Measurements from ENCODE around the gene MAP3K6. TPM values are rescaled to one million over a fixed set of nuclear protein-coding genes. Genes with fewer than 3 reads are reported as not detected.

MAP3K6 gene
- total and polyA plus RNA-seq, 8 donors = 11.8 to 83.3 (median 16.2) TPM

DNA sequence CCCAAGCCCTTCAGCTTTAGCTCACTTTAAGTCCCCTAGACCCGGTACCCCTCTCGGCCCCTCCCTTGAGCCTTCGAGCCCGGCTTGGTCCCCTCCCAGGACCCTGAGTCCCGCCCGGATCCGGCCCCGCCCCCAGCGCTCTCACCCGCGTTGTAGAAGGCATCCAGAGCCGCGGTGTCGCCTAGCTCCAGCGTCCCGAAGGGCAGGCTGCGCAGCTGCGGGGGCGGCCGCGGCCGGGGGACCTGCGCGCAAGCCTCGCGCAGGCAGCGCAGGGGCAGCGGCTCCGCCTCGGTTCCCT is 699 bp downstream of the MAP3K6 start:
- H3K4me1 ChIP-seq = peaks cover 23 to 58% of the 10 kb centered on the region in 2 donors
- TF ChIP-seq, protein P1, sequence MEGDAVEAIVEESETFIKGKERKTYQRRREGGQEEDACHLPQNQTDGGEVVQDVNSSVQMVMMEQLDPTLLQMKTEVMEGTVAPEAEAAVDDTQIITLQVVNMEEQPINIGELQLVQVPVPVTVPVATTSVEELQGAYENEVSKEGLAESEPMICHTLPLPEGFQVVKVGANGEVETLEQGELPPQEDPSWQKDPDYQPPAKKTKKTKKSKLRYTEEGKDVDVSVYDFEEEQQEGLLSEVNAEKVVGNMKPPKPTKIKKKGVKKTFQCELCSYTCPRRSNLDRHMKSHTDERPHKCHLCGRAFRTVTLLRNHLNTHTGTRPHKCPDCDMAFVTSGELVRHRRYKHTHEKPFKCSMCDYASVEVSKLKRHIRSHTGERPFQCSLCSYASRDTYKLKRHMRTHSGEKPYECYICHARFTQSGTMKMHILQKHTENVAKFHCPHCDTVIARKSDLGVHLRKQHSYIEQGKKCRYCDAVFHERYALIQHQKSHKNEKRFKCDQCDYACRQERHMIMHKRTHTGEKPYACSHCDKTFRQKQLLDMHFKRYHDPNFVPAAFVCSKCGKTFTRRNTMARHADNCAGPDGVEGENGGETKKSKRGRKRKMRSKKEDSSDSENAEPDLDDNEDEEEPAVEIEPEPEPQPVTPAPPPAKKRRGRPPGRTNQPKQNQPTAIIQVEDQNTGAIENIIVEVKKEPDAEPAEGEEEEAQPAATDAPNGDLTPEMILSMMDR (IDR thresholded peaks at IDR 0.05) = no peak
- intact Hi-C loops (cut with DNase I) = no loop called here
- H3K36me3 ChIP-seq = peaks cover 0 to 39% of the 10 kb centered on the region in 2 donors
- DNase-seq (peak; percentile 77 to 96 (median 88)), ATAC-seq (peak; percentile 67)
- H3K27ac ChIP-seq = peak overlapping the region; percentile 91 to 98
- peak overlapping the region; percentile 67 to 74 for H3K4me3 ChIP-seq
- no peaks in the 10 kb centered on the region for H3K9me3 ChIP-seq
- H3K27me3 ChIP-seq = peaks cover 0 to 7% of the 10 kb centered on the region in 2 donors

DNA sequence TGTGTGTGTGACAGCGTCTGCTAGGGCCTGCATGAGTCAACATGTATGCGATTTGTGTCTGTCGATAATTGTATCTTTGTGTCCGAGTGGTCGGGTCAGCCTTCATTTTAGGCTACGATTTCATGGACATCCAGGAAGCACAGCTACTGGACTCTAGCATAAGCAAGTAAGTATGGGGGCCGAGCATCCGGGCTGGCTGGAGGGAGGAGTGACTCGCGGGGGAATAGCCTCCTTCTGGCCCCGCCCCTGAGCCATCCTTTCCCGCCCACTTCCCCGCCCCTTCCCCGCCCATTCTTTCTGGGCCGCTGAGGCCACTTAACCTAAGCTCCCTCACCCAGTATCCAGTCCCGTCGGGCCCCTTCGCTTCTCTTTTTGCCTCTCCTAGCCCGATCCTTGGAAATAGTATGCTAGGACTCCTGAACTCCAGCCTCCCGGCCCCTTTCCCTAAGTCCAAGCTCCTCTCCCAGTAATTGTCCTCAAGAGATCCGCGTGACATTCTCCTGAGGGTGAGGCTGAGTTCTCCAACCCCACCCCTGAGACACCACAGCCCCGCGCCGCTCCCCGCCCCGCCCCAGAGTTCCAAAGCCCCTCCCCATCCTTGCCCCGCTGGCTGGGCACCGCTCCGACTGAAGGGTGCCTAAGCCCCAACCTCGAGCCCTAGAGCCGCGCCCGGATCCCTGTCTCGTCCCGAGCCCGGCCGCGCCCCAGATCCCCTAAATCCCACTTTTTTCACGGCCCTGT is 1.2 kb downstream of the MAP3K6 start:
- TF ChIP-seq, protein P1 (IDR thresholded peaks at IDR 0.05) = no peak
- H3K9me3 ChIP-seq = no peaks in the 10 kb centered on the region
- H3K27ac ChIP-seq = peak overlapping the region; percentile 91 to 98
- H3K36me3 ChIP-seq = peaks cover 0 to 45% of the 10 kb centered on the region in 2 donors
- ATAC-seq (peak; percentile 82), DNase-seq (peak; percentile 87 to 94 (median 92))
- intact Hi-C loops (cut with DNase I) = no loop called here
- peaks cover 0 to 7% of the 10 kb centered on the region in 2 donors for H3K27me3 ChIP-seq
- peaks cover 23 to 63% of the 10 kb centered on the region in 2 donors for H3K4me1 ChIP-seq
- peak overlapping the region; percentile 67 to 74 for H3K4me3 ChIP-seq

DNA sequence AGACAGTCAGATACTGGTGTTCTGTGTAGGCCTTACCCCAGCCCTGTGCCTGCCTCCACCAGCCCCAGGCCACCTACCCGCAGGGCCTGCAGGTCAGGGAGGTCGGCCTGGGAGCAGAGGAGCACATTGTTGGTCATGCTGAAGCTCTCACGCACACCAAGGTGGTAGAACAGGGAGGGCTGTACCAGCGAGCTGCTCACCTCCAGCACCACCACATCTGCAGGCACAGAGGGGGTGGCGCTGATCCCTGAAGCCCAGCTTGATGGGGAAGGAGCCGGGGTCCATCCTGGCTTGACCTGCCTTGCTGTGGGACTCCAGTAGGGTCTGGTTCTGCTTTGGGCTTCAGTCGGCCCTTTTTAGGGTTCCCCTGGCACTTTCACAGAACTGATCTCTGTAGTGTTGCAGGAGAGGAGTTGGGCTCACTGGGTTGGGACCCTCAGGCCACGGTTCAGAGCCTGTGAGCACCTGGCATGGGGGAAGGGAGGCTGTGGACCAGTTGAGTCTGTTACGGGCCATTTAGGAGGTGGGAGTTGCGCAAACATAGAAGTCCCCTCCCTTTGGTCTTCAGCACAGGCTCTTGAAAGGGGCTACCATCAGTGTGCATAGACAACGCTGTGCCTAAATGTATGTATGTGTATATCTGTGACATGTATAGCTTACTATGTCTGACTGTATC is 1.9 kb downstream of the MAP3K6 start:
- Histone ChIP-seq H3K27ac (peak overlapping the region; percentile 91 to 98), H3K4me3 (peak overlapping the region; percentile 24 to 74), H3K36me3 (peaks cover 0 to 52% of the 10 kb centered on the region in 2 donors), H3K27me3 (peaks cover 0 to 7% of the 10 kb centered on the region in 2 donors), H3K9me3 (no peaks in the 10 kb centered on the region), H3K4me1 (peaks cover 23 to 62% of the 10 kb centered on the region in 2 donors)
- ATAC-seq (no peak), DNase-seq (no peak)
- TF ChIP-seq, protein P1 (IDR thresholded peaks at IDR 0.05) = no peak
- intact Hi-C loops (cut with DNase I) = no loop called here

DNA sequence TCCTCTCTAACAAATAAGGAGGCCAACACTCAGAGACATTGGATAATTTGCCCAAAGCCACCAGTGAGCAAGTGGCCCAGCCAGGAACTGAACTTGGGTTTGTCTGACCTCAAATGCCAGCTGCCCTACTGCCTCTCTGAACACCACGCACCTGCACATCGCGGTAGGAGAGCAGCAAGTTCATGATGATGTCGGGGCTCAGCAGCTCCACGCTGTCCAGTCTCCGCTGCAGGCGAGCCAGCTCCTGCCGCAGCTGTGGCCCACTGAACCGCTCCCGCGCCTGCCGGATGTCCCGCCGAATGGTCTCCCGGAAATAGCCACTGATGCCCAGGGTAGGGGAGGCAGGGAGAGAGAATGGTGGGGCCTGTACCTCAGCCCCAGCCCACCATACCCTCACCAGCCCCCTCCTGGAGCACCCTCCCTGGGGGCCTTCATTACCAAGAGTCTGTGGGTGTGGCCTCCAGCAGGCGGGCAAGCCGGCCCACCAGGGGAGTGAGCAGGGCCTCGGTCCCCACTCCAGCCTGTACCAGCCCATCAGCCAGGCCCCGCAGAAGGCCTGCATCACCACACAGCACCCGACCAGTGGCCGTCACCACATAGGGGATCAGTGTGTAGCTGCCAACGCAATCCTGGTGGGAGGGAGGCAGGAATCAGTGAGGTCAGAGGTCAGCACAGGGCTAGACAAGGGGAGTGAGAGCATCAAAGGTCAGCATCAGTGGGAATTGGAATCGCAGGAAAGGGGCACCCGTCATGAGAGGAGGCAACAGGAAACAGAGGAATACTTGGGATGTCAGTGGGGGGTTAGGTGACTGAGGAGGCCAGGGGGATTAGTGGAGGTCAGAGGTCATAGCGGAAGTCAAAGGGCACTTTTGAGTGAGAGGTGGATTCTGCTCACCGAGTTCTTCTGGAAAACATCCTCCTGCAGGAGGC is 2.7 kb downstream of the MAP3K6 start:
- Histone ChIP-seq H3K9me3 (no peaks in the 10 kb centered on the region), H3K27ac (no peak overlapping the region), H3K27me3 (peaks cover 0 to 7% of the 10 kb centered on the region in 2 donors), H3K4me3 (no peak overlapping the region), H3K4me1 (peaks cover 23 to 56% of the 10 kb centered on the region in 2 donors), H3K36me3 (peaks cover 0 to 60% of the 10 kb centered on the region in 2 donors)
- DNase-seq (peak in 1 of 4 donors; percentile 72), ATAC-seq (no peak)
- intact Hi-C loops (cut with DNase I) = no loop called here
- TF ChIP-seq, protein P1 (IDR thresholded peaks at IDR 0.05) = no peak

All from left lung (tissue), 10 donors.